Left ventricle myocardium inferior (tissue), 1 donor: ENCODE measurements around the gene ASPN. TPM values are rescaled to one million over a fixed set of nuclear protein-coding genes. Genes with fewer than 3 reads are reported as not detected.

Experiments
- DNase-seq: peaks from one replicate; pipeline ENCODE4 v3.0.0-alpha.2; 2020
- H3K27ac ChIP-seq: fragments of 200-600 bp; replicated peaks from 2 replicates; pipeline ENCODE4 v1.8.0; 2021
- H3K27me3 ChIP-seq: fragments of 200-600 bp; 2 replicates; pipeline ENCODE4 v1.8.0; 2021; ENCODE audit warnings: low read depth
- H3K36me3 ChIP-seq: fragments of 200-600 bp; 2 replicates; pipeline ENCODE4 v1.8.0; 2021
- H3K4me1 ChIP-seq: fragments of 200-600 bp; 2 replicates; pipeline ENCODE4 v1.8.0; 2021
- H3K4me3 ChIP-seq: fragments of 200-600 bp; 2 replicates; pipeline ENCODE4 v1.8.0; 2021; ENCODE audit warnings: mild to moderate bottlenecking, moderate library complexity
- H3K9me3 ChIP-seq: fragments of 200-600 bp; replicated peaks from 2 replicates; pipeline ENCODE4 v1.8.0; 2021
- CTCF ChIP-seq: fragments of 200-600 bp; IDR thresholded peaks from 2 replicates; pipeline ENCODE4 v1.8.0; 2021; ENCODE audit warnings: antibody characterized with exemption, mild to moderate bottlenecking, borderline replicate concordance
- intact Hi-C: fragments of 100-400 bp; cut with micrococcal nuclease; formaldehyde crosslinking; loops from one replicate; pipeline ENCODE4 v1.11.0; 2022
- total RNA-seq: library from RNA; stranded (reverse); fragmentation: NEBNext Ultra II Directional; extraction: Animal tissue kit (Norgen Biotek cat#: 25700); gene quantifications from one replicate; pipeline ENCODE4 v1.2.1, GENCODE V29; 2021
- donor health status: DM: no; HTN: yes; CAD: no; lungs with severe emphysema.

Gene ASPN
- total RNA-seq, 1 donor from 2014 or later = 17.5 TPM

- no peaks in the 10 kb centered on the region for H3K36me3 ChIP-seq
- no peaks in the 10 kb centered on the region for H3K9me3 ChIP-seq
These were observed 24.7 kb downstream of the ASPN start for GRCh38 chr9:92457576-92457975.

GRCh38 chr9:92455217-92455616 lies 27.1 kb downstream of the ASPN start:
- H3K36me3 ChIP-seq = no peaks in the 10 kb centered on the region
- intact Hi-C loops = no loop called here
- H3K4me3 ChIP-seq = no peak overlapping the region
- H3K4me1 ChIP-seq = no peaks in the 10 kb centered on the region
- H3K27me3 ChIP-seq = no peaks in the 10 kb centered on the region
- no peak for DNase-seq
- no peaks in the 10 kb centered on the region for H3K9me3 ChIP-seq
- TF ChIP-seq CTCF = no peak
- H3K27ac ChIP-seq = no peak overlapping the region

More at GRCh38 chr9:92457576-92457975, 24.7 kb downstream of the ASPN start:
- Histone ChIP-seq H3K27ac (no peak overlapping the region), H3K27me3 (no peaks in the 10 kb centered on the region), H3K4me1 (no peaks in the 10 kb centered on the region), H3K4me3 (no peak overlapping the region)
- DNase-seq = no peak
- TF ChIP-seq CTCF = no peak
- intact Hi-C loops = no loop called here

GRCh38 chr9:92446536-92446935 lies 35.8 kb downstream of the ASPN start:
- no peak overlapping the region for H3K27ac ChIP-seq
- H3K36me3 ChIP-seq = no peaks in the 10 kb centered on the region
- DNase-seq = no peak
- no peak overlapping the region for H3K4me3 ChIP-seq
- no peak for TF ChIP-seq CTCF
- no peaks in the 10 kb centered on the region for H3K9me3 ChIP-seq
- H3K27me3 ChIP-seq = no peaks in the 10 kb centered on the region
- H3K4me1 ChIP-seq = no peaks in the 10 kb centered on the region
- intact Hi-C loops = no loop called here

GRCh38 chr9:92444841-92445240 lies 37.5 kb downstream of the ASPN start:
- Histone ChIP-seq H3K36me3 (no peaks in the 10 kb centered on the region), H3K27ac (no peak overlapping the region), H3K9me3 (no peaks in the 10 kb centered on the region), H3K4me3 (no peak overlapping the region), H3K27me3 (no peaks in the 10 kb centered on the region), H3K4me1 (no peaks in the 10 kb centered on the region)
- DNase-seq = no peak
- intact Hi-C loops = no loop called here
- no peak for TF ChIP-seq CTCF

GRCh38 chr9:92440751-92441046 lies 41.6 kb downstream of the ASPN start:
- H3K27ac ChIP-seq = no peak overlapping the region
- H3K4me3 ChIP-seq = no peak overlapping the region
- DNase-seq = no peak
- no peaks in the 10 kb centered on the region for H3K9me3 ChIP-seq
- H3K36me3 ChIP-seq = no peaks in the 10 kb centered on the region
- intact Hi-C loops = no loop called here
- TF ChIP-seq CTCF = no peak
- H3K27me3 ChIP-seq = no peaks in the 10 kb centered on the region
- no peaks in the 10 kb centered on the region for H3K4me1 ChIP-seq
